ENCODE results near the gene ZSCAN21. TPM values are rescaled to one million over a fixed set of nuclear protein-coding genes. Genes with fewer than 3 reads are reported as not detected.

ZSCAN21 gene
- total RNA-seq, 1 donor from 2014 or later = 11.6 TPM

DNA sequence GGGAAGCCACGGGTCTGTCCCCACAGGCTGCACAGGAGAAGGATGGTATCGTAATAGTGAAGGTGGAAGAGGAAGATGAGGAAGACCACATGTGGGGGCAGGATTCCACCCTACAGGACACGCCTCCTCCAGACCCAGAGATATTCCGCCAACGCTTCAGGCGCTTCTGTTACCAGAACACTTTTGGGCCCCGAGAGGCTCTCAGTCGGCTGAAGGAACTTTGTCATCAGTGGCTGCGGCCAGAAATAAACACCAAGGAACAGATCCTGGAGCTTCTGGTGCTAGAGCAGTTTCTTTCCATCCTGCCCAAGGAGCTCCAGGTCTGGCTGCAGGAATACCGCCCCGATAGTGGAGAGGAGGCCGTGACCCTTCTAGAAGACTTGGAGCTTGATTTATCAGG lies 26.0 kb upstream of the ZSCAN21 start:
- TF ChIP-seq, protein P1, sequence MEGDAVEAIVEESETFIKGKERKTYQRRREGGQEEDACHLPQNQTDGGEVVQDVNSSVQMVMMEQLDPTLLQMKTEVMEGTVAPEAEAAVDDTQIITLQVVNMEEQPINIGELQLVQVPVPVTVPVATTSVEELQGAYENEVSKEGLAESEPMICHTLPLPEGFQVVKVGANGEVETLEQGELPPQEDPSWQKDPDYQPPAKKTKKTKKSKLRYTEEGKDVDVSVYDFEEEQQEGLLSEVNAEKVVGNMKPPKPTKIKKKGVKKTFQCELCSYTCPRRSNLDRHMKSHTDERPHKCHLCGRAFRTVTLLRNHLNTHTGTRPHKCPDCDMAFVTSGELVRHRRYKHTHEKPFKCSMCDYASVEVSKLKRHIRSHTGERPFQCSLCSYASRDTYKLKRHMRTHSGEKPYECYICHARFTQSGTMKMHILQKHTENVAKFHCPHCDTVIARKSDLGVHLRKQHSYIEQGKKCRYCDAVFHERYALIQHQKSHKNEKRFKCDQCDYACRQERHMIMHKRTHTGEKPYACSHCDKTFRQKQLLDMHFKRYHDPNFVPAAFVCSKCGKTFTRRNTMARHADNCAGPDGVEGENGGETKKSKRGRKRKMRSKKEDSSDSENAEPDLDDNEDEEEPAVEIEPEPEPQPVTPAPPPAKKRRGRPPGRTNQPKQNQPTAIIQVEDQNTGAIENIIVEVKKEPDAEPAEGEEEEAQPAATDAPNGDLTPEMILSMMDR (IDR thresholded peaks at IDR 0.05; ENCODE audit: insufficient read depth, low read length, severe bottlenecking) = no peak
- no peaks in the 10 kb centered on the region for H3K27me3 ChIP-seq (ENCODE audit: control insufficient read depth, insufficient read depth, low read length)
- DNase-seq (ENCODE audit: low read depth) = no peak
- no peak overlapping the region for H3K4me3 ChIP-seq (ENCODE audit: low read depth, low read length)
- H3K36me3 ChIP-seq (ENCODE audit: control insufficient read depth, insufficient read depth, low read length) = peaks cover 17% of the 10 kb centered on the region
- no peak for FAIRE-seq

DNA sequence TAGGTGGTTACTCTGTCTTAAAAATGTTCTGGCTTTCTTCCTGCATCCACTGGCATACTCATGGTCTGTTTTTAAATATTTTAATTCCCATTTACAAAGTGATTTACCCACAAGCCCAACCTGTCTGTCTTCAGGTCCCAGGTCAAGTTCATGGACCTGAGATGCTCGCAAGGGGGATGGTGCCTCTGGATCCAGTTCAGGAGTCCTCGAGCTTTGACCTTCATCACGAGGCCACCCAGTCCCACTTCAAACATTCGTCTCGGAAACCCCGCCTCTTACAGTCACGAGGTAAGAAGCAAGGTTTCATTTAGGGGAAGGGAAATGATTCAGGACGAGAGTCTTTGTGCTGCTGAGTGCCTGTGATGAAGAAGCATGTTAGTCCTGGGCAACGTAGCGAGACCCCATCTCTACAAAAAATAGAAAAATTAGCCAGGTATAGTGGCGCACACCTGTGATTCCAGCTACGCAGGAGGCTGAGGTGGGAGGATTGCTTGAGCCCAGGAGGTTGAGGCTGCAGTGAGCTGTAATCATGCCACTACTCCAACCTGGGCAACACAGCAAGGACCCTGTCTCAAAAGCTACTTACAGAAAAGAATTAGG lies 25.5 kb upstream of the ZSCAN21 start:
- Histone ChIP-seq H3K4me3 (ENCODE audit: low read depth, low read length) (no peak overlapping the region), H3K36me3 (ENCODE audit: control insufficient read depth, insufficient read depth, low read length) (peaks cover 17% of the 10 kb centered on the region), H3K27me3 (ENCODE audit: control insufficient read depth, insufficient read depth, low read length) (no peaks in the 10 kb centered on the region)
- TF ChIP-seq, protein P1 (IDR thresholded peaks at IDR 0.05; ENCODE audit: insufficient read depth, low read length, severe bottlenecking) = no peak
- FAIRE-seq (no peak), DNase-seq (ENCODE audit: low read depth) (no peak)

DNA sequence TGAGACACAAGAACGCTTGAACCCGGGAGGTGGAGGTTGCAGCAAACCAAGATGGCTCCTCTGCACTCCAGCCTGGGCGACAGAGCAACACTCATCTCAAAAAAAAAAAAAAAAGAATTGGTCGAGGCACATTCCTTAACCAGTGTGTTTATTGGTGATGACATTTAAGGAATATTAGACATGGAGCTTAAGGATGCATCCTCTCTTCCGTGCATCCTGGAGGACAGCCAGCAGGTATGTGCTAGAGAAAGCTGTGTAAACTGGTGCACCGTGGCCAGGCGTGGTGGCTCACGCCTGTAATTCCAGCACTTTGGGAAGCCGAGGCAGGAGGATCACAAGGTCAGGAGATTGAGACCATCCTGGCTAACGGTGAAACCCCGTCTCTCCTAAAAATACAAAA lies 22.4 kb upstream of the ZSCAN21 start:
- Histone ChIP-seq H3K27me3 (ENCODE audit: control insufficient read depth, insufficient read depth, low read length) (no peaks in the 10 kb centered on the region), H3K36me3 (ENCODE audit: control insufficient read depth, insufficient read depth, low read length) (peaks cover 30% of the 10 kb centered on the region), H3K4me3 (ENCODE audit: low read depth, low read length) (no peak overlapping the region)
- FAIRE-seq (no peak), DNase-seq (ENCODE audit: low read depth) (no peak)
- TF ChIP-seq, protein P1 (IDR thresholded peaks at IDR 0.05; ENCODE audit: insufficient read depth, low read length, severe bottlenecking) = no peak

DNA sequence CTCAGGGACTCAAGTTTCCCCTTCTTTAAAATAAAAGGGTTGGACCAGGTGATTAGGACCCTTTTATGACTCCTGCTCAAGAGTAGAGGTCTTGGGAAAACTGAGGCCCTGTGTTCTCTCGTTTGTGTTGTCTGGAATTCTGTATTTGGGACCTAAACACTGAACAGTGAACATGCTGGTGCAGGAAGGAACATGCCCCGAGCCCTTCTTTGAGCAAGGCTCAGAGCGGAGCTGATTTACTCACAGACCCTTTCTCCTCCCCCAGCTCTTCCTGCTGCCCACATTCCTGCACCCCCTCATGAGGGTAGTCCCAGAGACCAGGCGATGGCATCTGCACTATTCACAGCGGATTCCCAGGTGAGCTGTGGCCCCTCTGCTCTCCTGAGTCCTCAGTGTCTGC lies 20.0 kb upstream of the ZSCAN21 start:
- Histone ChIP-seq H3K27me3 (ENCODE audit: control insufficient read depth, insufficient read depth, low read length) (no peaks in the 10 kb centered on the region), H3K4me3 (ENCODE audit: low read depth, low read length) (no peak overlapping the region), H3K36me3 (ENCODE audit: control insufficient read depth, insufficient read depth, low read length) (peaks cover 26% of the 10 kb centered on the region)
- TF ChIP-seq, protein P1 (IDR thresholded peaks at IDR 0.05; ENCODE audit: insufficient read depth, low read length, severe bottlenecking) = no peak
- no peak for FAIRE-seq
- peak; percentile 78 for DNase-seq (ENCODE audit: low read depth)

DNA sequence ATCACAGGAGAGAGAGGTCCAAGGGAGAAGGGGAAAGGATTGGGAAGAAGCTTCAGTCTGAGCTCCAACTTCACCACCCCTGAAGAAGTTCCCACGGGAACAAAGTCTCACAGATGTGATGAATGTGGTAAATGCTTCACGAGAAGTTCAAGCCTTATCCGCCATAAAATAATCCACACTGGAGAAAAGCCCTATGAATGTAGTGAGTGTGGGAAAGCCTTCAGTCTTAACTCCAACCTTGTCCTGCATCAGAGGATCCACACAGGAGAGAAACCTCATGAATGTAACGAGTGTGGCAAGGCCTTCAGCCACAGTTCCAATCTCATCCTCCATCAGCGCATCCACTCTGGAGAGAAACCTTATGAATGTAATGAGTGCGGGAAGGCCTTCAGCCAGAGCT lies 16.0 kb upstream of the ZSCAN21 start:
- TF ChIP-seq, protein P1 (IDR thresholded peaks at IDR 0.05; ENCODE audit: insufficient read depth, low read length, severe bottlenecking) = no peak
- DNase-seq (ENCODE audit: low read depth) = no peak
- FAIRE-seq = no peak
- H3K36me3 ChIP-seq (ENCODE audit: control insufficient read depth, insufficient read depth, low read length) = peaks cover 29% of the 10 kb centered on the region
- no peaks in the 10 kb centered on the region for H3K27me3 ChIP-seq (ENCODE audit: control insufficient read depth, insufficient read depth, low read length)
- H3K4me3 ChIP-seq (ENCODE audit: low read depth, low read length) = no peak overlapping the region

Data from bronchial epithelial cell (primary cell).